Kidney epithelial cell (primary cell): ENCODE data around the gene PRRT1. TPM values are rescaled to one million over a fixed set of nuclear protein-coding genes. Genes with fewer than 3 reads are reported as not detected.

Experiments
- DNase-seq: peaks from one replicate; pipeline ENCODE4 v3.0.0-alpha.2; 2010; ENCODE audit warnings: low read depth
- H3K27me3 ChIP-seq: 2 replicates; pipeline ENCODE4 v1.6.0; 2011; ENCODE audit warnings: low read length; ENCODE audit not compliant: control insufficient read depth, insufficient read depth
- H3K36me3 ChIP-seq: 2 replicates; pipeline ENCODE4 v1.5.1; 2011; ENCODE audit warnings: low read length; ENCODE audit not compliant: control insufficient read depth, insufficient read depth
- H3K4me3 ChIP-seq: 2 replicates; pipeline ENCODE4 v1.5.1; 2011; ENCODE audit warnings: low read depth, mild to moderate bottlenecking, control low read depth, low read length
- CTCF ChIP-seq: IDR thresholded peaks from 2 replicates; pipeline ENCODE4 v1.5.1; 2011; ENCODE audit warnings: mild to moderate bottlenecking, moderate library complexity, low read length, control low read depth, inconsistent platforms; ENCODE audit not compliant: insufficient read depth, poor library complexity, severe bottlenecking
- total RNA-seq: library from RNA; depleted of rRNA; stranded (reverse); fragments of >200 nt; gene quantifications from 2 replicates; pipeline ENCODE4 v1.2.3, GENCODE V29; 2015

The PRRT1 gene
- total RNA-seq, 1 donor from 2014 or later: not detected

DNA sequence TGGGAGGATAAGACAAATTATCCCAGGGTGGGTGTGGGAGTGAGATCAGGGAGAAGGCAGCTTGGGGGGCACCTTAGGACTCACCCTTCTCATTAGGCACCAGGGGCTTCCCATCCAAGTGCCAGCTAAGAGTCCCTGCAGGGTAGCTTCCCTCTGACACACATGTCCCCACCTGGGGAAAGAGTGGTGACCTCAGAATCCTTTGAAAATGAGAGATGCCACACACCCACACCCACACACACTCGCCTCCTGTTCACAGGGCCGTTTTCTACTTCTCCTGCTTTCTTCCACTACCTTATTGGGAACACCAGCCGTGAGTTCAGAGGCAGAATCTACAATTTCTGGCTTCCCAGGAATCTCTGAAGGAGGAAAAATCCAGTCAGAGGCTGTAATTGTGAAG lies 31.3 kb upstream of the PRRT1 start:
- H3K36me3 ChIP-seq: no peaks in the 10 kb centered on the region
- no peak for TF ChIP-seq CTCF
- no peak overlapping the region for H3K4me3 ChIP-seq
- DNase-seq: no peak
- H3K27me3 ChIP-seq: no peaks in the 10 kb centered on the region

DNA sequence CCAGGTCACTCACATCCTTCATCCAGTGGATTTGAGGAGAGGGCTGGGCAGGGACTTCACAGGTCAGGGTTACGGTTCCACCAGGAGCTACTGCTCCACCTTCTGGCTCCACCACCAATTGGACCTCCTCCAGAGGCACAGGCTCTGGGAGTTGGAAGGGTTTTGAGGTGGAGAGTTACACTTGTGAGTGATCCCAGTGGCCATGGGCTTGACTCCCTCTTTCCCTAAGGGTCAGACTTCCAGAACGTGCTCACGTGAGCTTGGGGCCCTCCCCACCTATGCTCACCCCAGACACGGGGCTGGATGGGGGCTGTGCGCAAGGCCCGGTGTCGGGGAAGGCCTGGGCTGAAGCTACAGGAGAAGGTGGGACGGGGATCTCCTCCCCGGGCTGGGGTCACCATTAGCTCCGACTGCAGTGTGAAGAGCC lies 30.8 kb upstream of the PRRT1 start:
- no peak for TF ChIP-seq CTCF
- Histone ChIP-seq H3K27me3 (no peaks in the 10 kb centered on the region), H3K36me3 (no peaks in the 10 kb centered on the region), H3K4me3 (no peak overlapping the region)
- DNase-seq: no peak

- no peak for DNase-seq
- Histone ChIP-seq H3K27me3 (no peaks in the 10 kb centered on the region), H3K4me3 (no peak overlapping the region), H3K36me3 (no peaks in the 10 kb centered on the region)
- TF ChIP-seq CTCF: no peak
These were observed 30.3 kb upstream of the PRRT1 start for GRCh38 chr6:32181915-32182529.

GRCh38 chr6:32181148-32181702 lies 29.5 kb upstream of the PRRT1 start:
- Histone ChIP-seq H3K4me3 (no peak overlapping the region), H3K36me3 (no peaks in the 10 kb centered on the region), H3K27me3 (no peaks in the 10 kb centered on the region)
- DNase-seq: no peak
- TF ChIP-seq CTCF: no peak

GRCh38 chr6:32179766-32180405 lies 28.1 kb upstream of the PRRT1 start:
- no peak for DNase-seq
- no peak overlapping the region for H3K4me3 ChIP-seq
- no peaks in the 10 kb centered on the region for H3K36me3 ChIP-seq
- TF ChIP-seq CTCF: no peak
- no peaks in the 10 kb centered on the region for H3K27me3 ChIP-seq
